Adipocyte (in vitro differentiated cells): ENCODE results near the gene NRXN3.

Experiments used
- DNase-seq: peaks from one replicate; pipeline ENCODE4 v3.0.0-alpha.2; 2015; ENCODE audit warnings: low read depth
- H3K27me3 ChIP-seq: replicated peaks from 2 replicates; pipeline ENCODE4 v1.7.0; 2013; ENCODE audit warnings: mild to moderate bottlenecking, low read length, moderate library complexity; ENCODE audit not compliant: control insufficient read depth, insufficient read depth
- H3K36me3 ChIP-seq: 2 replicates; pipeline ENCODE4 v1.7.0; 2013; ENCODE audit warnings: low read length, mild to moderate bottlenecking, moderate library complexity; ENCODE audit not compliant: control insufficient read depth, insufficient read depth, severe bottlenecking
- H3K4me1 ChIP-seq: 2 replicates; pipeline ENCODE4 v1.7.0; 2013; ENCODE audit warnings: mild to moderate bottlenecking, low read length, moderate library complexity; ENCODE audit not compliant: control insufficient read depth, insufficient read depth
- H3K4me3 ChIP-seq: 2 replicates; pipeline ENCODE4 v1.7.0; 2013; ENCODE audit warnings: mild to moderate bottlenecking, low read length, moderate library complexity
- H3K9ac ChIP-seq: 2 replicates; pipeline ENCODE4 v1.7.0; 2013; ENCODE audit warnings: mild to moderate bottlenecking, low read length, moderate library complexity
- H3K9me3 ChIP-seq: 2 replicates; pipeline ENCODE4 v1.7.0; 2013; ENCODE audit warnings: mild to moderate bottlenecking, low read length, moderate library complexity; ENCODE audit not compliant: control insufficient read depth

NRXN3 gene

DNA sequence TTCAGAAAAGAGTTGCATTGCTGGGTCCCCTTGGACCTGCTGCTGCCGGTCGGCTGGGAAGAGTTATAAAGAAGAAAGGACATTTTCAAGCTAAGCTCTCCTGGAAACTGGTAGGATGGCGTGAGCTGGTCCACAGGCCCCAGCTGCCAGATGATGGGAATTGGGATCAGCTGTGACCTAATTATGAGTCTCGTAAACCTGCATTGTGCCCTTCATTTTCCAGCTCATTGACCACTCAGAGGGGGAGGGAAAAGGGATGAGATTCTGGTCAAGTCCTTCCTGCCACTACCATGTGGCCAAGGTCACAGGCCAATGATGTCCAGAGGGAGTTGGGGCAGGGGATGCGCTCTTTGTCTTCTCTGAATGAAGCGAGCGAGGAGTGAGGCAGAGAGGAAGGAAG lies 320.9 kb downstream of the NRXN3 start:
- H3K9me3 ChIP-seq: no peaks in the 10 kb centered on the region

DNA sequence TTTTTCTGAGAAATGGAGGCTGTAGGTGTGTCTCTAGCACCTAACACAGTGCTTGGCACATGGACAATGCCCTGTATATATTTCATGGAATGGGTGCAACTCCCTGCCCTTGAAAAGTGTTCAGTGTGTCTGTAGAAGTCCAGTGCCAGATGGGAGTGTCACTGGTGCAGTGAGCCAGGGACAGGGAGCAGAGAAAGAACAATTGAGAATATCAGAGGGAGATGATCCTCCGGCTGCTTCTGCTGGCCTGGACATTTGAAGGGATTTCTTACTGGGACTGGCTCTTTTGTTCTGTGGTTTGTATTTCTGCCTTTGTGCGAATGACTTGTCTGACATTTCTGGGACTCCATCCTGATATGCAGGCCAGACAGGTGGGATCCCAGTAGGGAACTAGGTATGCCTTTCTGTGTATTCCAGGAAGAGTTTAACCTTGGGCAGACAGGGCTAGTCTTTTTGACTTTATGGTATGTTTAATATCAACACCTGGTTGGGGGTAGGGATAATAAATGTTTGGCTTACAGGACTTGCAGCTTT lies 328.0 kb downstream of the NRXN3 start:
- Histone ChIP-seq H3K9me3 (peaks cover 6% of the 10 kb centered on the region), H3K36me3 (no peaks in the 10 kb centered on the region), H3K27me3 (no peaks in the 10 kb centered on the region), H3K9ac (no peak overlapping the region), H3K4me3 (no peak overlapping the region), H3K4me1 (no peaks in the 10 kb centered on the region)
- DNase-seq: no peak

More for the DNA sequence above, 320.9 kb downstream of the NRXN3 start:
- H3K4me1 ChIP-seq: no peaks in the 10 kb centered on the region
- H3K36me3 ChIP-seq: no peaks in the 10 kb centered on the region
- no peaks in the 10 kb centered on the region for H3K27me3 ChIP-seq
- DNase-seq: no peak
- H3K4me3 ChIP-seq: no peak overlapping the region
- H3K9ac ChIP-seq: no peak overlapping the region

DNA sequence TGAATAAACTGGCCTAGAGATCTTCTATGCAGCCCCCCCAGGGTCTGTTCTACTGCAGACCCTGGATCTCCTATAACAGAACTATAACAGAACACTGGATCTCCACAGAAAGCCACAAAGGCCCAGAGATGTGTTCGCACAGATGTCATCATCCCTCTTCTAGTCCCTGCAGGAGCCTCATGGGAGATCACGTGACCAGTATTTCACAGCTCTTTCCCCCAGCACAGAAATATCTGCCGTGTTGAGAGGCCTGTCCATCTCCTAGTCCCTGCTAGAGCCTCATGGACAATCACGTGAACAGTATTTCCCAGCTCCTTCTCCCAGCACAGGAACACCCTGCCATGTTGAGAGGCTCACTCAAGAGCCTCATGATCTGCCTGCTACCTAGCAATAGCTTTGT lies 331.7 kb downstream of the NRXN3 start:
- H3K9me3 ChIP-seq: peaks cover 6% of the 10 kb centered on the region
- DNase-seq: no peak
- no peak overlapping the region for H3K9ac ChIP-seq
- H3K4me3 ChIP-seq: no peak overlapping the region
- no peaks in the 10 kb centered on the region for H3K36me3 ChIP-seq
- no peaks in the 10 kb centered on the region for H3K4me1 ChIP-seq
- H3K27me3 ChIP-seq: no peaks in the 10 kb centered on the region

DNA sequence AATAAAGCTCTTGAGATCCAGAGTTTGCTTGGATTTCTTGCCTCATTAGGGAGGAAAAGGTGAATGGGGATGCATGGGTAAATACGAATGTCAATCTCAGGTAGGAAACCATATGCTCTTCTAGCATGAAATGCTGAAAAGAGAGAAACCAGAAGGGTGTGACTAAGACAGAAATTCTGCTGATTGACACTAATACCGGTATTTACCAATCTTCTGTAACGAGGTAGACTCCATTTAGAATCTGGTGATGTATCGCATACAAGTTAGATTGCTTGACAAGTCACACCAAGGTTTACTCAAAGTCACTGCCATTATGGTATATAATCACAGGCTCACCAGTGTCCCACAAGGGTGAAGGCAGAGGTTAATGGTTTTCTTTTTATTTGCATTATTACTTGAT lies 337.9 kb downstream of the NRXN3 start:
- H3K9me3 ChIP-seq: no peaks in the 10 kb centered on the region
- H3K9ac ChIP-seq: no peak overlapping the region
- DNase-seq: no peak
- no peaks in the 10 kb centered on the region for H3K36me3 ChIP-seq
- no peak overlapping the region for H3K4me3 ChIP-seq
- H3K4me1 ChIP-seq: no peaks in the 10 kb centered on the region
- no peaks in the 10 kb centered on the region for H3K27me3 ChIP-seq

DNA sequence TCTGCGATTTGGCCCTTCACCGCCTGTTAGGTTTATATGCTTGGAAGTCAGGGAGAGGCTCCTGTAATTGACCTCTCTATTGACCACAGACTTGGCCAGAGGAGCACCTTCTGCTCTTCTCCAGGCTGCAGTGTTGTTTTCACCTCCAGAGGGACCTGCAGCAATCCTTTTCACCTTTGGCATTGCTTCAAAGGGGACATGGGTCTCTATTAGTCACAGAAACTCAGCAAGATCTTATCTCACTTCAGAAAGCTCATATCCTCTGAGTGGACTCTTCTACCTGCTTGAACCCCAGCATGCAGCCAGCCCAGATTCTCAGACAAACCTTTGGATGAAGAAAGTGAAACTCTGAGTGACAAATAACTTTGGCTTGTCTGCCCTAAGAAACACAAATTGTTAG lies 339.3 kb downstream of the NRXN3 start:
- no peak for DNase-seq
- no peaks in the 10 kb centered on the region for H3K4me1 ChIP-seq
- no peaks in the 10 kb centered on the region for H3K27me3 ChIP-seq
- no peak overlapping the region for H3K9ac ChIP-seq
- H3K36me3 ChIP-seq: no peaks in the 10 kb centered on the region
- no peaks in the 10 kb centered on the region for H3K9me3 ChIP-seq
- no peak overlapping the region for H3K4me3 ChIP-seq

DNA sequence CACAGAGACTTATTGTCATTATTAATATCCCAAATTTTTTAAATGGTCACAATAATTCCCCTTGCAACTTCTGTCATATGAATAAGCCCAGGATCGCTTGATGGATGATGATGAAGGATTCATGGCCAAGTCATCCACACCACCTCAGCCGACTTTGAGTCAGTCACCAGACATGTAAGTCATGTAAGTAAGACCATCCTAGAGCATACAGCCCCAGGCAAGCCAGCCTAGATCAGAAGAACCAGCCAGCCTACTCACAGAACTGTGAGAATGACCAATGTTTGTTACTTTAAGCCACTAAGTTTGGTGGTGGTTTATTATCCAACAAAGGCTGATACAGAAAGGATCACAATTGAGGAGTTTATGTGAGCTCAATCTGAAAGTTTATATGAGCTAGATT lies 341.8 kb downstream of the NRXN3 start:
- no peak overlapping the region for H3K9ac ChIP-seq
- no peaks in the 10 kb centered on the region for H3K27me3 ChIP-seq
- H3K9me3 ChIP-seq: no peaks in the 10 kb centered on the region
- H3K4me1 ChIP-seq: no peaks in the 10 kb centered on the region
- no peaks in the 10 kb centered on the region for H3K36me3 ChIP-seq
- H3K4me3 ChIP-seq: no peak overlapping the region
- DNase-seq: no peak

DNA sequence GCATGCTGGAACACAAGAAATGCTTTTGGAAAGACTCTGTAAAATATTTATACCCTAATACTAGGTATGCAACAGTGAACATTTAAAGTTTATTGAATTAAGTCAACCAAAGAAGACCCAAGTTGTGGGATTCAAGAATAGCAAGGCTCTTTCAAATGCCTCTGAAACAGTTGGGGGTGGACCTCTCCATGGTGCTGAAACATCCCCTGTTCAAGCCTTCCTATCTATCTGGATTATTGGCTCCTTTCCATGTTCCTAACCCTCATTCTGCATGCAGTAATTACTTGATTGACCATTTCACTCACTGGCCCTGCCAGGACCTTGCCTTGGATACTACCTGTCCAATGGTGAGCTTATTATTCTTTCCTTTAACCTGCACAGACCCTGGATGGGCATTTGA lies 349.7 kb downstream of the NRXN3 start:
- no peak overlapping the region for H3K9ac ChIP-seq
- H3K9me3 ChIP-seq: no peaks in the 10 kb centered on the region
- no peaks in the 10 kb centered on the region for H3K4me1 ChIP-seq
- no peaks in the 10 kb centered on the region for H3K36me3 ChIP-seq
- no peaks in the 10 kb centered on the region for H3K27me3 ChIP-seq
- H3K4me3 ChIP-seq: no peak overlapping the region
- peak; percentile 21 for DNase-seq

DNA sequence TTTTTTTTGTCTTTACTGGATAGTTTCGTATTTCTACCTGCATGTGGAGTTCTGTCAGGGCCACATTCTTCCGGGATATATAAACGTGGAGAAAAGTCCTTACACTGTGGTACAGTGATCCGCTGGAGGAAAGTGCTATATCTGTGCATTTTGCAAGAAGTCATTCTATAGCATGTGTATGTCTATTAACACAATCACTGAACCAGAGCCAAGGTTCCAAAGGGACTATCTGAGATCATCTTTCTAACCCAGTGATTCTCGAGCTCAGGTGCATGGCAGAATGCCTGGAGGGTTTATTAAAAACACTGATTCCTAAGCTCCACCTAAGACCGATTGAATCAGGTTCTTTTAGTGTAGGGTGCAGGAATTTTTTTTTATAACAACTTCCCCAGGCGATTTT lies 354.0 kb downstream of the NRXN3 start:
- no peak overlapping the region for H3K9ac ChIP-seq
- no peaks in the 10 kb centered on the region for H3K36me3 ChIP-seq
- H3K4me3 ChIP-seq: no peak overlapping the region
- no peaks in the 10 kb centered on the region for H3K4me1 ChIP-seq
- no peaks in the 10 kb centered on the region for H3K27me3 ChIP-seq
- no peaks in the 10 kb centered on the region for H3K9me3 ChIP-seq
- no peak for DNase-seq

DNA sequence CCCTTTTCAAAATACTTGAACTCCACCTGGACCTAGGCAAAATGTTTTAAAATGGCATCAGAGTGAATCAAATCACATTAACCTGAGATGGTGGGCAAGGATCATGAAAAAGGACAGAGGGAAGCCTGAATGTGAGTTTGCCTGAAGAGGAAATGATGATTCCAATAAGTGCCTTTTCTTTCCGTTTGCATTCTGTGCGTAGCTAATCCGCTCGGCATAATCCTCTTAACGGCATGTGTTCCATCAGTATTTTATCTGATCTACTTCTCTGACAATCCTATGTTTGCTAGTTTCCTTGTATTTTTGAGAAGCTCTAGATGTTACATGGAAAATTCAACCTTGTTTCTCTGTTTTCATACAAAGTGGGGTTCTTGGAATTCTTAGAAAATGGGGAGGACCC lies 354.6 kb downstream of the NRXN3 start:
- H3K4me1 ChIP-seq: no peaks in the 10 kb centered on the region
- no peaks in the 10 kb centered on the region for H3K9me3 ChIP-seq
- DNase-seq: no peak
- H3K27me3 ChIP-seq: no peaks in the 10 kb centered on the region
- H3K9ac ChIP-seq: no peak overlapping the region
- no peak overlapping the region for H3K4me3 ChIP-seq
- no peaks in the 10 kb centered on the region for H3K36me3 ChIP-seq

DNA sequence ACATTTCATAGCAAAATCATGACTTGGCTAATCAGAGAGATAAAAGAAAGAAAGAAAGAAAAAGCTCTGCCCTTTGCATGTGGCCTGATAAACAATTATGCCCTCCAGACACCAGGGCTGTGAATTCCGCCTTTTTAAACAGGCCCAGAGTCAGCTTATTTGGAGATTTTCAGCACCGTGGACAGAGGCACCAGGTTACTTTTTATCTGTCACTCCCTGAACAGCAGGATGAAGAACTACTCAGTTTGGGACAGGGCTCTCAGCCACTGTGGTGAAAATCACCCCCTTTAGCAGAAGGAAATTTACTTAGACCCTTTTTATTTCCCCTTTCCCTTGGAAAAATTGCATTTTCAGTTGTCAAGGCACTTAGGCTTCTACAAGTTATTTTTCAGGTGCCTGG lies 359.9 kb downstream of the NRXN3 start:
- peak; percentile 31 for DNase-seq
- no peaks in the 10 kb centered on the region for H3K36me3 ChIP-seq
- no peaks in the 10 kb centered on the region for H3K4me1 ChIP-seq
- no peaks in the 10 kb centered on the region for H3K9me3 ChIP-seq
- no peak overlapping the region for H3K9ac ChIP-seq
- H3K27me3 ChIP-seq: no peaks in the 10 kb centered on the region
- no peak overlapping the region for H3K4me3 ChIP-seq

DNA sequence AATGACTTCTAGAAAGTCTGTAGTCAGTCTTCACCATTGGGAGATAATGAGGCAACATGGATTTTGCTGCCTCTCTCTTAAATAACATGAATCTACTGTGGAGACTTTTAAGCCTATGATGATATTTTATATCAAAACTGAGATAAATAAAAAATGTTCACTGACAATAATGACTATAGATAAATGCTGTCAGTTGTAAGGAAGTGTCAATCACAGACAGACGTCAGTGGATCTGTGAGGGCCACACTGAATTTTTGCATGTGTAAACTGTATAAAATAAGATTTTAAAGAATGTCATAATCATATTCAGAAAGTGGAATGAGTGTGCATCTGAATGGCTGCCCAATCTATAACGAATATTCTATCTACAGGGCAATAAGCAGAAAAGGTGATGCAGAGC lies 364.0 kb downstream of the NRXN3 start:
- H3K9me3 ChIP-seq: no peaks in the 10 kb centered on the region
- H3K9ac ChIP-seq: no peak overlapping the region
- H3K27me3 ChIP-seq: no peaks in the 10 kb centered on the region
- no peaks in the 10 kb centered on the region for H3K4me1 ChIP-seq
- no peaks in the 10 kb centered on the region for H3K36me3 ChIP-seq
- no peak overlapping the region for H3K4me3 ChIP-seq
- no peak for DNase-seq

DNA sequence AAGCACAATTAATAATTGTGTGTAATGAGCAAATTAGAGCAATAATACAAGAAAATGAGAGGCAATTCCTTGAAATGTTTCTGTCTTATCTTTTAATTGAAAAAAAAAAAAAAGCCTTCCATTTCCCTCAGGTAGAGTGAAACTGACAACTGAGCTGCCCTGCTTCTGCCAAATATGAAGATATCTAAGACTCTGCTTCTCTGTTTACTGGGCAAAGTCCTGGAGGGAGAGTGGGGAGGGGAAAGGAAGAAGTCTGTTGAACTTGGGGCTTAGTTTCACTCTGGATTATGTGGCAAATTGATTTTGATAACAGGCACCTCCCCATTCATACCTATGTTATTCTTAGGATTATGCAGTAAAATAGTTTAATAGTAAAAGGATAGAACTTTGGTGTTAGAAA lies 364.9 kb downstream of the NRXN3 start:
- no peak for DNase-seq
- no peak overlapping the region for H3K9ac ChIP-seq
- H3K27me3 ChIP-seq: no peaks in the 10 kb centered on the region
- no peaks in the 10 kb centered on the region for H3K36me3 ChIP-seq
- H3K9me3 ChIP-seq: no peaks in the 10 kb centered on the region
- no peak overlapping the region for H3K4me3 ChIP-seq
- H3K4me1 ChIP-seq: no peaks in the 10 kb centered on the region
